GM12891 (cell line): Measurements from ENCODE around the gene KRT78.

Experiments used
- DNase-seq: peaks from one replicate; pipeline ENCODE4 v3.0.0; 2011; ENCODE audit warnings: low spot score; ENCODE audit not compliant: insufficient read length
- FAIRE-seq: peaks from 2 replicates; lab custom pipeline; 2011; peaks lifted over from hg19 to GRCh38; lab: Jason Lieb, UNC
- PAX5 ChIP-seq: IDR thresholded peaks from 2 replicates; pipeline ENCODE4 v1.6.1; 2011; ENCODE audit warnings: low read length, moderate library complexity, mild to moderate bottlenecking; ENCODE audit not compliant: insufficient read depth, severe bottlenecking
- POLR2A ChIP-seq: IDR thresholded peaks from 2 replicates; pipeline ENCODE4 v1.6.1; 2011; ENCODE audit warnings: low read depth, low read length, control low read depth
- POLR2AphosphoS5 ChIP-seq: IDR thresholded peaks from 2 replicates; pipeline ENCODE4 v1.6.1; 2011; ENCODE audit warnings: low read depth, low read length, control low read depth
- POU2F2 ChIP-seq: IDR thresholded peaks from 2 replicates; pipeline ENCODE4 v1.6.1; 2011; ENCODE audit warnings: low read depth, mild to moderate bottlenecking, control low read depth, low read length, moderate library complexity
- SPI1 ChIP-seq: IDR thresholded peaks from 2 replicates; pipeline ENCODE4 v1.6.1; 2011; ENCODE audit warnings: low read depth, low read length, control low read depth
- TAF1 ChIP-seq: IDR thresholded peaks from 2 replicates; pipeline ENCODE4 v1.6.1; 2011; ENCODE audit warnings: low read depth, low read length, control low read depth

Gene KRT78

GRCh38 chr12:52788876-52789636 is 59.7 kb downstream of the KRT78 start:
- TF ChIP-seq TAF1, result no peak
- no peak for TF ChIP-seq PAX5
- TF ChIP-seq POLR2AphosphoS5, result no peak
- TF ChIP-seq POU2F2, result no peak
- no peak for TF ChIP-seq POLR2A
- no peak for TF ChIP-seq SPI1
- DNase-seq, result no peak
- no peak for FAIRE-seq

DNA sequence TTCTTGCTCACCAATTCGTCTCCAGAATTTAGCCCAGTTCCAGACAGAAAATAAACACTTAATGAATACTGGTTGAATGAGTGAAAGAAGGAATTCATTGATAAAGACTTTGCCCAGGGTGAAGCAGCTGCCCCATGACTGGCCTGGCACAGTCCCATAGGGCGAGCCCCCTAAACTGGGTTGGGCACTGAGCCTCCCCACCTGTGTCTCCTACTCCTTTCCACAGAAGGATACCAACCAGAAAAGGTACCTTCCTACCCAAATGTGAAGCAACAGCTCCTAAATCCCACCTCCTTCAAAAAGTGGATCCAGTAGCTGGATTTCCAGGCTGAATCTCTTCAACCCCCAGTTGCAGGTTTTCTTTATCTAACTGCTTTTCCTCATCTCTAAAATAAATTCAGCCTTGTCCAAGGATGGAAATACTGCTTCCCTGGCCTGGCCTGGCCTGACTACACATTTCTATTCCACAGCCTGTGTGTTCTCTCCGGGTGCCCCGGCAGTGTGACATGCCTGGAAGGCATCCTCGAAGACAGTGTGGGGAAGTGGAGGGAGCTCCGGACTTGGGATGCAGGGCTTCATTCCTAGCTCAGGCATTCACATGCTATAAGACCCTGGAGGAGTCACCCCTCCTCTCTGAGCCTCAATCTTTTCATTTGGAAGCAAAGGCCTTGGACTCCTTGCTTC is 60.5 kb downstream of the KRT78 start:
- no peak for FAIRE-seq
- no peak for DNase-seq
- TF ChIP-seq POLR2AphosphoS5 (no peak), POLR2A (no peak), PAX5 (no peak), TAF1 (no peak), SPI1 (no peak), POU2F2 (no peak)
